Measurements from ENCODE around the gene SCGB1C1. TPM values are rescaled to one million over a fixed set of nuclear protein-coding genes. Genes with fewer than 3 reads are reported as not detected.

SCGB1C1 gene
- total RNA-seq, 6 experiments from 2014 or later: not detected

DNA sequence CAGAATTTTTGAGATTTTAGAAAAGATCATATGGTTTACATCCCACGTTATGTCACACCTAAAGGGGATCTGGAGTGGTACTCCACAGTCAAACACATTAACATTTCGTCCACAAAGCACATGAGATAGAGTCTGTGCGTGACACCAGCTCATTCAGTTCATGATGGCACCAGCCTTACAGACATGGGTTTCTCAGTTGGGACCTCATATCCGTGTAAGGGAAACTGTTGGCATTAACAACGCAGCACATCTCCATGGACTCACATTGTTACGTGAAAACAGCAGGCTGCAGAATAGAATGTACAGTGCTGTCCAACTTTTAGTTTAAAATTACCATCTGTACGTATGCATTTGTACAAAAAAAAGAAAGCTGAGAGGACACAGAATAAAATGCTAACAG is 28.7 kb downstream of the SCGB1C1 start:
- TF ChIP-seq CTCF (IDR thresholded peaks at IDR 0.05): no peak
- no peak overlapping the region for H3K4me3 Mint-ChIP-seq
- H3K27ac Mint-ChIP-seq: no peak overlapping the region
- H3K36me3 Mint-ChIP-seq (ENCODE audit: low read depth): peaks cover 5% of the 10 kb centered on the region
- no peaks in the 10 kb centered on the region for H3K9me3 Mint-ChIP-seq
- peaks cover 5% of the 10 kb centered on the region for H3K27me3 Mint-ChIP-seq (ENCODE audit: insufficient read depth)
- DNase-seq: no peak
- peaks cover 9% of the 10 kb centered on the region for H3K4me1 Mint-ChIP-seq (ENCODE audit: low read depth)

- peaks cover 9% of the 10 kb centered on the region for H3K4me1 Mint-ChIP-seq (ENCODE audit: low read depth)
- peaks cover 4% of the 10 kb centered on the region for H3K27me3 Mint-ChIP-seq (ENCODE audit: insufficient read depth)
- no peaks in the 10 kb centered on the region for H3K9me3 Mint-ChIP-seq
- no peak for DNase-seq
- H3K4me3 Mint-ChIP-seq: no peak overlapping the region
- H3K27ac Mint-ChIP-seq: no peak overlapping the region
- H3K36me3 Mint-ChIP-seq (ENCODE audit: low read depth): peaks cover 5% of the 10 kb centered on the region
- no peak for TF ChIP-seq CTCF (IDR thresholded peaks at IDR 0.05)
These were observed 29.3 kb downstream of the SCGB1C1 start for GRCh38 chr11:221998-222789.

DNA sequence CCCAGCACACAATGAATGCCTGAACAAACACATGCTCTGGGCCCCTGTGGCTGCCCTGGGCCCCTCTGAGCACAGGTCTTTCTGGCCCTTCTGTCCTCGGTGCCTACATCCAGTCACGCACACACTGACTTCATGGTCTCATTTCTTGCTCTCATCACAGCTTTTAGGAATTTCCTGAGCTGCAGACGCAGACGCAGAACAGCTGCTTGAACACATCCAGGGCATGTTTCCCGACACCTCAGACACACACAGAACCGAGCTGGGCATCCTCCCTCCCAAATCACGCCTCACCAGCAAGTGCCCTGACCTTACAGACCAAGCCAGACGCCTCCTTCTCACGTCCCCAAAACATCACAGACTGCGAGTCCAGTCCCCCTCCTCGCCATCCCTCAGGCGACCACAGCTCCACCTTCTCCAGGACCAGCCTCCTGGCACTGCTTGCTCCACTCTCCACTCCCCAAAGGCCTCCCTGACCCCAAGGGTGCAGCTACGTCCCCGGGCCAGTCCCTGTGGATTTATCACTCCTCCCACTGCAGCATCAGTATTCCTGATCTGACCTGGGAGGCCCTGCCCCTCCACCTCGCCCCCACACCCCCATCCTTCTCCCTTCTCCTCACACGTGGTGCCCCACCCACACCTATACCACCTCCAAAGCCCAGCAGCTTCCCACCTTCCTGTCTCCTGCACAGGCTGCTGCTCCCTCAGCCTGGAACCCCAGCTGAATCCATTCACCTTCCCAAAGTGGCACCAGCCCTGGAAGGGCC is 30.3 kb downstream of the SCGB1C1 start:
- peaks cover 9% of the 10 kb centered on the region for H3K4me1 Mint-ChIP-seq (ENCODE audit: low read depth)
- no peak overlapping the region for H3K4me3 Mint-ChIP-seq
- no peak overlapping the region for H3K27ac Mint-ChIP-seq
- no peak for DNase-seq
- TF ChIP-seq CTCF (IDR thresholded peaks at IDR 0.05): no peak
- peaks cover 5% of the 10 kb centered on the region for H3K36me3 Mint-ChIP-seq (ENCODE audit: low read depth)
- H3K9me3 Mint-ChIP-seq: no peaks in the 10 kb centered on the region
- peaks cover 3% of the 10 kb centered on the region; the same call in 1 of the 2 replicates for H3K27me3 Mint-ChIP-seq (ENCODE audit: insufficient read depth)

GRCh38 chr11:223884-224283 is 31.0 kb downstream of the SCGB1C1 start:
- H3K36me3 Mint-ChIP-seq (ENCODE audit: low read depth): peaks cover 5% of the 10 kb centered on the region
- H3K4me1 Mint-ChIP-seq (ENCODE audit: low read depth): peaks cover 9% of the 10 kb centered on the region
- no peak overlapping the region for H3K4me3 Mint-ChIP-seq
- no peak for DNase-seq
- H3K27ac Mint-ChIP-seq: no peak overlapping the region
- peaks cover 3% of the 10 kb centered on the region; the same call in 1 of the 2 replicates for H3K27me3 Mint-ChIP-seq (ENCODE audit: insufficient read depth)
- H3K9me3 Mint-ChIP-seq: no peaks in the 10 kb centered on the region
- TF ChIP-seq CTCF (IDR thresholded peaks at IDR 0.05): no peak

DNA sequence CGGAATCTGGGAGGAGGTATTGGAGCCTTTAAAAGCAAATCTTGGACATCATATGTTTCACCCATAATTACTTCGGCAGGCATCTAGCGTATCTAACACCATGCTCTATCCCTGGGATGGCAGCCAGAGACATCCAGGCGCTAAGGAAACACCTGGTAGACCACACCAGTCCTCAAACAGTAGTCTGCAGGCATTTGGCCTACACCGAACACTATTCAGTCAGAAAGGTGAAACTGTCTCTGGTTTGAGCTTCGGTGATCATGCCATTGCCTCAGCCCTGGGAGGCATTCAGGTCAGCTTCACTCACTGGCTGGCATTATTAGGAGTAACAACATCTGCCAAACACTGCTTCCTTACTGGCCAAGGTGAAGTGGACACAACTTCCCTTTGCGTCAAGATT is 31.5 kb downstream of the SCGB1C1 start:
- Mint-ChIP-seq H3K36me3 (ENCODE audit: low read depth) (peaks cover 1% of the 10 kb centered on the region), H3K27ac (no peak overlapping the region), H3K4me3 (no peak overlapping the region), H3K27me3 (ENCODE audit: insufficient read depth) (peaks cover 3% of the 10 kb centered on the region; the same call in 1 of the 2 replicates), H3K9me3 (no peaks in the 10 kb centered on the region), H3K4me1 (ENCODE audit: low read depth) (peaks cover 9% of the 10 kb centered on the region)
- TF ChIP-seq CTCF (IDR thresholded peaks at IDR 0.05): no peak
- no peak for DNase-seq

All from HFFc6 (cell line).